ENCODE data around the gene CAPN9.
"Not testable (repeated sequence)": the region's sequence is repeated elsewhere in the genome, so short reads cannot be mapped to it uniquely, and the experiment has no call there.

Gene CAPN9

GRCh38 chr1:230747127-230747730 is at the start of gene CAPN9:
Gene CAPN9, plus strand, starts transcription at chr1:230747388. Its CDS starts 109 bp downstream, at chr1:230747497.
- no peak for DNase-seq

GRCh38 chr1:230698130-230698529 is 49.1 kb upstream of the CAPN9 start:
- DNase-seq: no peak

- not testable (repeated sequence) for DNase-seq
Observed at GRCh38 chr1:230698964-230699363, 48.2 kb upstream of the CAPN9 start.

- DNase-seq: no peak
Observed at GRCh38 chr1:230699716-230700115, 47.5 kb upstream of the CAPN9 start.

GRCh38 chr1:230700132-230700531 is 47.1 kb upstream of the CAPN9 start:
- DNase-seq: no peak

- DNase-seq: no peak
Observed at GRCh38 chr1:230701434-230701833, 45.8 kb upstream of the CAPN9 start.

GRCh38 chr1:230701895-230702768 is 45.1 kb upstream of the CAPN9 start:
- DNase-seq: no peak

- DNase-seq: no peak
Observed at GRCh38 chr1:230702934-230703678, 44.1 kb upstream of the CAPN9 start.

GRCh38 chr1:230703679-230704385 is 43.4 kb upstream of the CAPN9 start:
- no peak for DNase-seq

- no peak for DNase-seq
Observed at GRCh38 chr1:230704830-230705229, 42.4 kb upstream of the CAPN9 start.

GRCh38 chr1:230705289-230706019 is 41.7 kb upstream of the CAPN9 start:
- no peak for DNase-seq

- no peak for DNase-seq
Observed at GRCh38 chr1:230706020-230706699, 41.0 kb upstream of the CAPN9 start.

GRCh38 chr1:230706887-230707731 is 40.1 kb upstream of the CAPN9 start:
- DNase-seq: no peak

GRCh38 chr1:230707732-230708630 is 39.2 kb upstream of the CAPN9 start:
- no peak for DNase-seq

GRCh38 chr1:230708631-230709580 is 38.3 kb upstream of the CAPN9 start:
- DNase-seq: no peak

GRCh38 chr1:230709619-230710542 is 37.3 kb upstream of the CAPN9 start:
- no peak for DNase-seq

GRCh38 chr1:230710543-230710904 is 36.7 kb upstream of the CAPN9 start:
- DNase-seq: no peak
